HFF-Myc (cell line): Measurements from ENCODE around the gene EXOC1.

Source experiments
- DNase-seq: peaks from one replicate; pipeline ENCODE4 v3.0.0-alpha.2; 2011; ENCODE audit warnings: low read depth; ENCODE audit errors: extremely low read depth
- H3K4me3 ChIP-seq: replicated peaks from 2 replicates; pipeline ENCODE4 v1.5.1; 2011; ENCODE audit warnings: low read depth, mild to moderate bottlenecking, control low read depth, low read length
- TF ChIP-seq, protein P1 (sequence below): IDR thresholded peaks from 2 replicates; pipeline ENCODE4 v1.5.1; 2012; ENCODE audit warnings: mild to moderate bottlenecking, low read depth, low read length, control low read depth; ENCODE audit errors: missing control alignments

Gene EXOC1

DNA sequence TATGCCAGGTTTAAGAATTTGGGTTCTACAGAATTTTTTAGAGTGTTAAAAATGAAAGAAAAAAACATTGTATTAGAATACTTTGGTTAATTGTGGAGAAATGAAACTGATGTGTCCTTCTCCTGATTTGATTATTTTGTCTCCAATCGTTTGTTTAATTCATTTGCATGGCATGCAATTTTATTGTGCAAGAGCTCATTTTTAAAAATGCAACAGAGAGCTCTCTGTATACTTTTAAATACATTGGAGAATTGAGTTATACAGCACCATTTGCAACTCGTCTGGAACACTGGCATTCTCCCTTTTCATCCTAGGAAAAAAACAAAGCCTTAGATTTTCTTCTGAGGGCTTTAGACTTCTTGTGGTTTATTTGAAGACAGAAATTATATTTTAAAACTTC, 33.2 kb upstream of the EXOC1 start:
- H3K4me3 ChIP-seq: no peak overlapping the region
- DNase-seq: no peak
- TF ChIP-seq, protein P1, sequence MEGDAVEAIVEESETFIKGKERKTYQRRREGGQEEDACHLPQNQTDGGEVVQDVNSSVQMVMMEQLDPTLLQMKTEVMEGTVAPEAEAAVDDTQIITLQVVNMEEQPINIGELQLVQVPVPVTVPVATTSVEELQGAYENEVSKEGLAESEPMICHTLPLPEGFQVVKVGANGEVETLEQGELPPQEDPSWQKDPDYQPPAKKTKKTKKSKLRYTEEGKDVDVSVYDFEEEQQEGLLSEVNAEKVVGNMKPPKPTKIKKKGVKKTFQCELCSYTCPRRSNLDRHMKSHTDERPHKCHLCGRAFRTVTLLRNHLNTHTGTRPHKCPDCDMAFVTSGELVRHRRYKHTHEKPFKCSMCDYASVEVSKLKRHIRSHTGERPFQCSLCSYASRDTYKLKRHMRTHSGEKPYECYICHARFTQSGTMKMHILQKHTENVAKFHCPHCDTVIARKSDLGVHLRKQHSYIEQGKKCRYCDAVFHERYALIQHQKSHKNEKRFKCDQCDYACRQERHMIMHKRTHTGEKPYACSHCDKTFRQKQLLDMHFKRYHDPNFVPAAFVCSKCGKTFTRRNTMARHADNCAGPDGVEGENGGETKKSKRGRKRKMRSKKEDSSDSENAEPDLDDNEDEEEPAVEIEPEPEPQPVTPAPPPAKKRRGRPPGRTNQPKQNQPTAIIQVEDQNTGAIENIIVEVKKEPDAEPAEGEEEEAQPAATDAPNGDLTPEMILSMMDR: no peak

DNA sequence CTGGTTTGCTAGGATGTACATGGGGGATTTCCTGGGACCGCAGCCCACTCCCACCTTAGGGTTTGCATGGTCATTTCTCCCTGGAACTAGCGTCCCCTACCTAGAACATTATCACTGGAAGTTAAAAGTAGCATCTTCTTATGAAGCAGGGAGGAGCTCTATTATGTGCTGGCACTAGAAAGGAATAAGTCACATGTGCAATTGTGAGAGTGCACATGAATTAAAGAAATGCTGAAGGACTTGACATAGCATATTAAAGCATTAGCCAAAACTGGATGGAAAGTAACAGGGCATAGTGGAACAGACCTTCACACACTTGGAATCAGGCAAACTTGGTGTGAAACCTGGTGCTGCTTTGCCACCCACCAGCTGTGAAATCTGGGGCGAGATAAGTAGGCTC, 31.1 kb upstream of the EXOC1 start:
- TF ChIP-seq, protein P1: no peak

DNA sequence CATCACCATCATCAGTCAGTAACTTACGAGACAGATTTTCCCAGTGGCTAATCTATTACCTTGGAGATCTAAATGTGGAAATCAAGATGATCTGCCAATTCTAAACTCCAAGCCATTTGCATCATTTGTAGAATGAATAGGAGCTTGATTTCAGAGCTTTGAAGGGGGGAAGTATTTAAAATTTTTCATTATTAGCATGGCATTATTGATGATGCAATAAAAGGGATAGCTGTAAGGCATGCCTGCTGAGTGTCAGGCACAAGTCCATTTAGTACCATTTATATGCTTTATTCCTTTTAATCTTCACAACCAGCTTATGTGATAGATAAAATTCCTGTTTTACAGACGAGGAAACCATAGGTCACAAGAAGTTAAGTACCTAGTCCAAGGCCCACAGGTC, 28.6 kb upstream of the EXOC1 start:
- DNase-seq: no peak
- TF ChIP-seq, protein P1: no peak
- no peak overlapping the region for H3K4me3 ChIP-seq

More for the DNA sequence above, 31.1 kb upstream of the EXOC1 start:
- no peak for DNase-seq
- H3K4me3 ChIP-seq: no peak overlapping the region

DNA sequence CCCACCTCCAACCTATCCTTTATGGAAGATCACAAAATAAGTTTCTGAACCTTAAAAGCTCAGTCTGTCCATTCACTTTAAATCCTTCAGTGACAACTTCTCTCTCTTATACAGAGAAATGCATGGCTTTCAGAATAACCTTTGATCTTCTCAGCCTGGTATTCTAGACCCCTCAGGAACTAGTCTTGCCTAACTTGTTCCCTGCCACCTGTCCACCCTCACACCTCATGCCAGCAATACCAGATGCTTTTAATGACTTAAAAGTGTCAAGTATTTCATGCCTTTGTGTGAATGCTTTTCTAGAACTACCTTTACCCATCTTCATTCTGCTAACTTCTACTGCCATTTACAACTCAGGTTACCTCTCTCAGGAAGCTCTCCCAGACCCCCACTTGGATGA, 26.5 kb upstream of the EXOC1 start:
- no peak overlapping the region for H3K4me3 ChIP-seq
- TF ChIP-seq, protein P1: no peak
- no peak for DNase-seq

DNA sequence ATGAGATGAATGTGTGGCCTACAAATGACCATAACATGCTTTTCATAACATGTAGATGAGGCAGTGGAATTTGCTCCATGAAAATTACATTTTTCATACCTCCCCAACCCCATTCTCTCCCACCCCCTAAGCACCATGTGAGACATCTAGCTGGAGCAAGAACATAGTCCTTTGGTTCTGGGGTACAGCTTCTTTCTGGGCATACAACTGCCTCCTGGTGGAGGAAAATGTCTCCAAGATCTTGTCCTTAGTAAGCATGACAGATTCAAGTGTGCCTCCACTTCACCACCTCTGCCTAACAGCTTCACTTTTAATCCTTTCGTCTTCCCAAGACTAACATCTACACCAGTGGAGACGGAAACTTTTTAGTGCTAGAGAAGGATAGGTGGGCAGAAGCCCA, 25.9 kb upstream of the EXOC1 start:
- DNase-seq: no peak
- TF ChIP-seq, protein P1: no peak
- H3K4me3 ChIP-seq: no peak overlapping the region

DNA sequence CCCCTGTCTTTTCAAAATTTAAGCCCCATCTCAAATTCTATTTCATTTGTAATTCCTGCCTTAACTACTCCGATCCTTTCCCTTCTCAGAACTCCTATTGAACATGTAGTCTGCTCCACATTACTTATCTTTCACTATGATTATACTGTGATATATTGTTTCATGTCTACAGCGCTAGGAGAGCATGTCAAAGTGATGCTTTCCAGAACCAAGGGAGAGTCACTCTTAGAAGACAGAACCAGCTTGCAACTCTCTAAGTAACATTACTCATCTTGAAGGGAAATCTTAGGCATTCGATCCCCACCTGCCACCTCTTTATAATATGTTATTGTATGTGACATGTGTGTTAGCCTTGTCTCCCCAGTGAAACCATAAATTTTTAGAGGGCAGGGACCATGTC, 23.4 kb upstream of the EXOC1 start:
- no peak overlapping the region for H3K4me3 ChIP-seq
- no peak for DNase-seq
- TF ChIP-seq, protein P1: no peak

DNA sequence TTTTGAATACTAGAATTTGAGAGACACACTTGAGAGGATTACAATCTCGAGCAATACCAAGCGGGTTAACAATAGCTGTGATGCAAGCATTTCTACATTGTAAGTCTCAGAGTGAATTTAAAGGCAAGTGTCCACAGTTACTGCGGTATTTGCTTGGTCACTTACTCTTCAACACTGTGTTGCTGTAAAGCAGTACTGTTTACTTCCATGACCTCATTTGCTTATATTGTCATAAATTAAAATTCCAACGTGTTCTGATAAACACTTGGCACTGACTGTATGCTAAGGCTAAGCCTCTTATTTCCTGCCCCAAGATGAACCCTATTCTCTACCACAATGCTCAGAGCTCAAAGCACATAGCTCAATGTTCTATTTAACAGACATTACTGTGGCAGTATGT, 22.7 kb upstream of the EXOC1 start:
- TF ChIP-seq, protein P1: no peak
- no peak for DNase-seq
- no peak overlapping the region for H3K4me3 ChIP-seq
